ENCODE data around the gene PUM2.

Gene PUM2

DNA sequence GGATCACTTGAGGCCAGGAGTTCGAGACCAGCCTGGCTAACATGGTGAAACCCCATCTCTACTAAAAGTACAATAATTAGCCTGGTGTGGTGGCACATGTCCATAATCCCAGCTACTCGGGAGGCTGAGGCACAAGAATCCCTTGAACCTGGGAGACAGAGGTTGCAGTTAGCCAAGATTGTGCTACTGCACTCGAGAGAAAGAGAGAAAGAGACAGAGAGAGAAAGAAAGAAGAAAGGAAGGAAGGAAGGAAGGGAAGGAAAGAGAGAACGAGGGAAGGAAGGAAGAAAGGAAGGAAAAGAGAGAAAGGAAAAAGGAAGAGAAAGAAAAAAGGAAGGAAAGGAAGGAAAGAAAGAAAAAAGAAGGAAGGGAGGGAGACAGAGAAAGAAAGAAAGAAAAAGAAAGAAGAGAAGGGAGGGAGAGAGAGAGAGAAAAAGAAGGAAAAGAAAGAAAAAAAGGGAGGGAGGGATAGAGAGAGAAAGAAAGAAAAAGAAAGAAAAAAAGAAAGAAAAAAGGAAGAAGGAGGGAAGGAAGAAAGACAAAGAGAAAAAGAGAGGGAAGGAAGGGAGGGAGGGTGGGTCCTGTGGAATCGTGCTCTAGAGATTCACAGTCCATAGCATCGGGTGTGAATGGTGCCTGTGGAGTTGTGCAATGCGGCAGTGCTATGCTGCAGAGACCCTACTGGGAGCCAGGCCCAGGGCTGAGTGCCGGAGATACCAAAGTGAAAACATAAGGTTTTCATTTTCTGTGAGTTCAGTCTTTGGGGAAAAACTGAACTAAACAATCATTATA is 121.1 kb downstream of the PUM2 start:
- no peak for DNase-seq

DNA sequence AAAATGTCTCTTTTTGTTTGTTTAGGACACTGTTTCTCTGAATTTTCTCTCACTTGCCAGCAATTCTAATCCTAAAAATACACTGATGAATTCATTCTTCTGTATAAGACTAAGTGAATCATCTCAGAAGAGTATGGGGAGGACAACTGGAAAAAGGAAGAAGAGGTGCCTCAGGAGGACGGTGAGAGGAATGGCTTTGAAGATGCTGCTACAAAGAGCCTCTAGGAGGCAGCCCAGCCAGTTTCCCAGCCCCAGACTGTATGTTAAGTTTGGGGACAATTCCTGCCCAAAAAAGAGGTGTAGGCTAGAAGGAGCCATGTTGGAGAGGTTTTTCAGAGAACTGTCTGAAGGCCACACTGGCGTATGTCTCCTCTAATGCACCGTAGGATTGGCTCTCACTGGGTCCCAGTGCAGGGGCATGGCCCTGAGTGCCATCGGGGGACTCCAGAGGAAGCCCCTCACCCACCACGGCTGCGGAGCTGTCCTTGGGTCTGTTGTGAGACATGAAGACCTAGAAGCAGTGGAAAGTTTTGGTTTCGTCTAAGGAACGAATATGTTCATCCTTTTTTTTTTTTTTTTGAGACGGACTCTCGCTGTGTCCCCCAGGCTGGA is 122.6 kb downstream of the PUM2 start:
- DNase-seq: no peak

DNA sequence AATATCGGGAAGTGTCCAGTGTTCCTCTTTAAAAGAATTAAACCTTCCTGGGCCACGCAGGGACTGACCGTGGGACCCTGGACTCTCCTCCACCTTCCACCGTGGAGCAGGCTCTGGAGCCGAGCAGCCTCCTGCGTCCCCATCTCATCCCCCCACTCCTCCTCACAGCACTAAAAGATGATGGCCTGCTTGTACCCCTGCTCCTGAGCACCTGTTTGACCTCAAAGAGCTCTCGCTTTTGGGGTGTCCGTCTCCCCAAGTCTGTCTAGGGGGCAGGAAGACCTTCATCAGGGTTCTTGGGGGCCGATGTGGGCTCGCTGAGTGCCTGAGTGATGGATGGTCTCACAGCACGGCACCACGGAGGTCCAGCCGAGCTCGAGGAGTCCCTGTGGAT is 124.5 kb downstream of the PUM2 start:
- no peak for DNase-seq

DNA sequence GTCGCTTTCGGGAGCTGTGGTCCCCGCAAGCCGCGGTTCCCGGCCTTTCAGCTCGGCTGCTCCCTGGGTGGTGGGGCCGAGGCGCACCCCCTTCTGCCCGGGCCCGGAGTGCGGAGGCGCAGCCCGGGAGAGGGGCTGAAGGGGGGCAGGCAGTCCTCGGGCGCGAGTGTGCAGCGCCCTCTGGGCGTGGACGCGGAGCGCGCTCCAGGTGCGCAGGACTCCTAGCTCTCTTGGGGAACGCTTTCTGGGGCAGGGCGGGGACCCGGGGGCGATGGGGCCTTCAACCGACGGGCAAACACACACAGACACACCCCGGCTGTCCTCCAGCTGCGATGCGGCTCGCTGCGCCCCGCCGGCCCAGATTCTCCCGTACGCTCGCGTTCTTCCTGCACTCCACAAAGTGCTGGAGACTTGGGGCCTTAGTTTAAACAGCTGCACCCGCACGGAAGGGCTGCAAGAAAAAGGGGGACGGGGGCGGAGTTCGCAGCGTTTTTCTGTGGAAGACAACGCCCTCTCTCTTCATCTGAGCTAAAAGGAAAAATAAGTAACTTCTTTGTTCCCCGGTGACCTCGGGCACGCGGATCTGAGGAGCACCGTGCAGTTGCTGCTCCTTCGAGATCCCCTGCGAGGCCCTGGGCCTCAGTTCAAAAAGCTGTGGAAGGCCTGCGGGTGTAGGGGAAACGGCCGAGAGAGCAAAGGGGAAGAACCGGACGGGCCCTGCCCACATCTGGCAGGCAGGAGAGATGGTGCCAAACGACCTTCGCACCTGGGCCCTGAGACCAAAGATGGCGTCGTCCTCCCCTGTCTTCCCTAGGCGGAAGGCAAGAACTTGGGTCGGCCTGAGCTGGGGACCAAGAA is 125.1 kb downstream of the PUM2 start:
- DNase-seq: peak; percentile 27

DNA sequence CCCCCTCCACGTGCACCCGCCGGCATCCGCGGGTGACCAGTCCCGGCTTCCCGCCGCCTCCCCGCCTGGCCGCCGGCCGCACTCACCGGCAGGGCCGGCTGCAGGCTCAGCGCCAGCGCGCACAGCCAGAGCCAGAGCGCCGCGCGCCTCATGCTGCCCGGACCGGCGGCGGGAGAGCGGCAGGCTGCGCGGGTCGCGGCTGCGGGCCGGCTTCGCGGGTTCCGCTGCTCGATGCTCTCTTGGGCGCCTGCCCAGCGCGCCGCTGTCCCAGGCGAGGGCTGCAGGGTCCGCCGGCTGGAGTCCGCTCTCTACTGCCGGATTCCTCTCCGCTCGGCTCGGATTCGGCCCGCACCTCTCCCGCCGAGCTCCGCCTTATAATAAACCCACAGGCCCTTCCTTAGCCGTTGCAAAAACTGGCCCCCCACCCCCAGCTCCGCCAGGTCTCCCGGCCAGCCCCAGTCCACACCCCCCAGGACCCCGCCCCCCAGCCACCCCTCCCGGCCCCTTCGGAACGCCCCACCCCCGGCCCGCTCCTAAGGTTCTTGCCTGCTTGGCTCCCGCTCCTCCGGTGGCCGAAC is 125.8 kb downstream of the PUM2 start, which contains the start of gene SDC1:
SDC1 (minus strand) TSS at position 415 of the 578 bp plus-strand sequence; CDS start at position 152, 263 bp downstream.
- DNase-seq: peak; percentile 27

DNA sequence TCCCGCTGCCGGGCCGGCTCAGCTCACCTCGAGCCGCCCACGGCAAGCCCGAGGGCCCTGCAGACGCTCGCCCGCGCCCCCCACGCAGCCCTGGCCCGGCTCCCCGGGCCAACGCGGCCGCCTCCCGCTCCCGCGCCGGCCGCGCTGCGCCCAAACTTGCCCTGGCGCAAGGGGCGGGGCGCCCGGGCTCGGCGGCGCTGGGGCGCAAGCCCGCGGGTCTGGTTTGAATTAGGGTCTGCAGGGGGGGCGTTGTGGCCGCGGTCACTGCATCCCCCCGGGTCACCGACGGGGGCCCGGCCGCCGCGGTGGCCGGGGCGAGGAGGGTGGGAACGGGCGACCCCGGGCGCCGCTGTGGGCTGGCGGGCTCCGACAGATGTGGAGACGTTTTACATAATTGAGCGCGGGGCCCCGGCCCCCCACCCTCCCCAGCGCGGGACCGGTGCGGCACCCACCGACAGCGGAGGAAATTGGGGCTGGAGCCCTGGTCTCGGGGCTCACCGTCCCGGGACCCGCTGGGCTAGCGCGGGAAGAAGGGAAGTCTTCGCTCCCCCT is 126.4 kb downstream of the PUM2 start:
- no peak for DNase-seq

DNA sequence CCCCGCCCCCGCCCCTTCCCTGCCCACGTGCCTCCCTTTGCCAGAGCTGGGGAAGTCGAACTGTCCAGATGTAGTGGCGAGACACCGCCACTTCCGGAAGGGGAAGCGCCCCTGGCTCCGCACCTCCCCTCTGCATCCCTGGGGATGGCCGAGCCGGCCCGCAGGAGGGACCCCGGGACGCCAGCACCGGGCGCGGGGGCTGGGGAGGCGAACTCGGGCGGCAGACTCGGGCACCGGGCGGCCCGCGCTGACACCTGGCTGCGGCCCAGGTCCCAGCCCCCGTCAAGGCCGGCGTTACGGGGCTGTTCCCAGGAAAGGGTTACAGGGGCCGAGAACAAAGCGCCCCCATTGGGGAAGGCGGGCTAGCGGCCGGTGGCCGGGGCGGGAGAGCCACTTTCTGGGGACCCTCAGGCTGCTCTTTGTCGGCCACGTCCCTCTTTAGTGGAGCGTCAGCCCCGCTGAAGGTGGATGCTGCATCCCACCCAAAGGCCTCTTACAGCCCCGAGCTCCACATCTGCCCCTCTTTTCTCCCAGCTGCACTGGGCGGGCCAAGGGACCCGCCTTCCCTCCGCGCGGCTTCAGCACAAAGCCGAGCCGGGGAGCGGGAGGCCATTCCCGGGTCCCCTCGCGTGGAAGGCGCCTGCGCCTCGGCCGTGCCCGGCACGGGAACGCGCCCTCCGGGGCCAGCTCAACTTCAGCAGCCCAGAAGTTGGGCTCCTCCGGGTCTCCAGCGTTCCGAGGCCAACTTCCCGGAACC is 127.1 kb downstream of the PUM2 start:
- peak; percentile 30 for DNase-seq

DNA sequence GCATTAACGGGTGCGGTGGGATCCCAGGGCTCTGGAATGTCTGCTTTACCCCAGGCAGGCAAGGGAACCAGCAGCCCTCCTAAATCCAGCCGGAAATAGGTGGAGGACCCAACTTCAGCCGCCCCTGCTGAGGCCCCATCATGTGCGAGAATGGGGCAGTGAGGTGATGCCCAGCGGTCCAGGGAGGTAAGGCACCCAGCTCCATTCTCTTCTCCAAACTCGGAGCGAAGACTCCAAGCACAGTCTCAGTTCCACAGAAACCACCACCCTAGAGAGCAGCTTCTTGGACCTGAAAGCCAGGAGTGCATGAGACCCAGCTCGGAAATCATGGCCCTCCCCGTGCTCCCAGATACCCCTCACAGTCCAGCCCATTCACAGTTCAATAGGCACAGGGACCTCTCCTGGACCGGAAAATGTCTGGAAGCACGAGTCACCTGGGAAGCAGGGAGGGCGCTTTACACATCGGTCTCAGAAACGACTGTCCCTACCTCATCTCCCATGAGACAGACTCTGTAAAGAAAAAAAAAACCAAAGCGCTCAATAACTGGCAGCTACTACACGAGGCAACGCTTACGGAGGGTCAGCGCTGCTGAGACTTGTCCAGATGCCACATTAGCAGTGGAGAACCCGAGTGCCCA is 127.8 kb downstream of the PUM2 start:
- no peak for DNase-seq

DNA sequence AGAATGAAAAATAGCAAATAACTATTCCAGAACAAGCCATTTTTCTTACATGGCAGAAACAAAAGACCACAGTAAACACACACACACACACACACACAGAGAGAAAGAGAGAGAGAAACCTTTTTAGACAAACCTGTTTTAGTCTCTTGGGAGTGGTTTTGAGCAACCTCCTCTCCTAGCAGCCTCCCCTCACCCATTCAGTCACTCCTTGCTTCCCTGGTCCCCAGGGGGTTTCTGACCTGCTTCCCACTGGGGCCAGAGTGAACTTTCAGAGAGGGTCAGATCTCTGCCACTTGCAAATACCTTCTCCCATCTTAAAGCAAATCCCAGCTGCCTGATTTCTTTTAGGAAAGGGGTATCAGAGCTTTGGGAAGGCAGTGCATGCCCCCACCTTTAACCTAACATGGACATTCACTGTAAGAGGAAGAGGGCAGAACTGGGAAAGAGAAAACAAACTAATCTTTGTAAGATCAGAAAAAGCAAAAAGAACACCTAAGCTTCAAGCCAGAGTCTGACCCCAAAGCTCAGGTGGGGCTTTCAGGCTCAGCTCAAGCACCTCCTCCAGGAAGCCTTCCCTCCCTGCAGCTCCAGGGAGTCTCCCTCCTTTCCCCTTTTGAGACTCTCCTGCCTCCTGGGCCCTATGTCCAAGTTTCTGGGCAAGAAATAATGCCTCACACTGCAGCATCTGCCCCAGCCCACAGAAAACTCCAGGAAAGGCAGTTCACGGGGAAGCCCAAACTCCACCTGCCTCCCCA is 128.5 kb downstream of the PUM2 start:
- DNase-seq: no peak

DNA sequence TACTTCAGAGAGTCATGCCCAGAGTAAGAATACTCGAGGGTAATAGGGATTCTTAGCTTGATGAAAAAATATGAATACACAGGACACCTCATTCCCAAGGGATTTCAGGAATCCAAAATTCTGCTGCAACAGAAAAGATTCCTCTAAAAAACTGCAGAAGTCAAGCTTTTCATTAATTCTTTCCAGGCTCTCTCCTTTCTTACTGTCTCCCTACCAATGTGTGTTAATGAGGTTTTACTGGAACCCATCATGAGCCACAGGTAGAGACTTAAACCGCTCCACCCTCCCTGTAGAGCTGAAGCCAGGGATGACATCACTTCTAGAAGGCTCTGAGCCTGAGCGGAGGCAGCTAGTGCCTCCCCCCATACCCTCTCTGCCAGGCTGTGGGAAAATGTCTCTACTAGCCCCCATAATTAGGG is 129.1 kb downstream of the PUM2 start:
- DNase-seq: no peak

DNA sequence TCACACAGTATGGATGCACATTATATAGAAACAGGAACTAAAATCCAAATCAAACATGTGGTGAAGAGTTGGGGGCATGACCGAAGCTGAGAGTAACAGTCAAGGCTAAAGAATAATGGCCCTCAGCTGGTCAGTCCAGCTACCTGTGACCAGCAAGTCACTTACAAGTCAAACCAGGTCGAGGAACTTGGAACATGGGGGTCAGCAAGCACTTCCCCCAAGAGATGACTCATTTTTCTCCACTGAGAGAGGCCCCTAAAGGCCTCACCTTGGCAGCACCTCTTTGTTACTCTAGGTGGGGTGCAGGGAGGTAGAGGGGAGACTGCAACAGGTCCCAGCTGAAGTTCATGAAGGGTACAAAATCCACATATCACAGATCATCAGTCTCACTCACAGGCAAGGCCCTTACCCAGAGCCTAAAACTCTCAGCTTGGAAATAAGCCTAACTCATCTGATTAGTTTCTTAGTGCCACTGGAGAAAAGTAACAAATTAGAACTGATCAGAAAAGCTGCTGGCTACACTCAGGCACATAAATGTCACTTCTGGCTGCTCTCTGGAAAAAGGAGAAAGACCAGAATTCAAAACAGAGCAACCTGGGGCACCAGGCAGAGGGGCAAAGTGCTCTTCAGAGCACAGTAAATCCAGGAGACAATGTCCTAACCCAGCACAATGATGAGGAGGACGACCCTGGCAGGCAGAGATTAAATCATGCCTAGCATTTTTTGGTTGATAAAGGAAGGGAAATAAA is 129.7 kb downstream of the PUM2 start:
- DNase-seq: no peak

DNA sequence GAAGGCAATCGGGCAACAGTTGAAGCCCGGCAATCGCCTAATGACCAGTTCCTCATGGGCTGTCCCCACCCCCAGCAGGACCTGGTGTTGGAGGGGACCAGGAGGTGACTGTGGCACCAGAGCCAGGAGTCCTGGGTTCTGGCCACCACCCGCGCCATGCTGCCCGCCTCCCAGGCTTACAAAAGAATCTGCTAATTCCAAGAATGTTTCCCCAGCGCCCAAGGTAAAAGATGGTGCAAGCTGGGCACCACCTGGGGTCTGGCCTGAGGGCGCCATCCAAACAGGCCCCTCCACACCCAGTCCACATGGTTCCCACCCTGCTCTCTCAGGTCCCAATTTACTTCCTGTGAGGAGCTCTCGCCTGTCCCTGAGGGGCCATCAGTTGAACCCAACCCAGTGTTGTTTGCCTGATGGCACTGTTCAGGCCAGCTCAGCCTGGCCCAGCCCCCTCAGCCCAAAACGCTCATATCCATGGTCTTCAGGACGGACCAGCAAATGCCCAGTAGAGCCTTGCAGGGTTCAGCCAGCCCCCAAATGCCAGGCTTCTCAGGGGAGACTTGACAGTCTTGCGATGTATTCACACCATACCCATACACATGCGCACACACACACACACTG is 130.8 kb downstream of the PUM2 start:
- no peak for DNase-seq

DNA sequence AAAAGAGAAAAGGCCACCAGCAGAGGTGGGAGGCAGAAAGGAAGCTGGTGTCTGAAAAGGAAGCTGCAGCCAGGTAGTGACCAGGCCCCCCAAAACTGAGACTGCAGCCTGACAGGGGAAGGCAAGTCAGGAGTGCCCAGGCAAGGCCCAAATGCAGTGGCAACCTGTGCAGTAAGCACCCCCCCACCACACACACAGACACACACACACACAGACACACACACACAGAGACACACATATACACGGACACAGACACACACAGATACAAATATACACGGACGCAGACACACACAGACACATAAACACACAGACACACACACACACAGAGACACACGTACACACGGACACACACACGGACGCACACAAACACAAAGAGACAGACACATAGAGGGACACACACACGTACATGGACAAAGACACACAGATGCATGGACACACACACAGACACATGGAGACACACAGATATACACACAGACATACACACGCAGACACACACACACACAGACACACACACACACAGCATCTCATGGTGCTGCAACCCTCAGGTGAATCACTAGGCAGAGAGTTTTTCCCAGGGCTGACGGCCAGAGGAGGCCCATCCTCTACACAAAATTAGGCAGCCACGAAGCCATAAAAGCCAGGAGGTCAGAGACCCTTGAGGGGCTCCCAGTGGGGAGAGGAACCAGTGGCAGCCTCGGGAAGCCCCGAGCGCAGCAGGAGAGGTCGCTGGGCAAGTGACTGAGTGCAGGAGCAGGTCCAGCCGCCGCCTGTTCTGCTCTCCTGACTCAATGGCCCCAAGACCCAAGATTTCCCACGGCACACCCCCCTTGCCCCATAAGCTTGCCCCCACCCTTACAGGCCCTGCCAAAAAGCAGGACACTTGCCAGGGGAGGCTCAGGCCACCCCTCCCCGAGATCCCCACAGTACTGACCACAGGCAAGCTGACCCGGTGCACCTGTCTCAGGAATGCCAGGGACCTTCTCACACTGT is 132.0 kb downstream of the PUM2 start:
- no peak for DNase-seq

DNA sequence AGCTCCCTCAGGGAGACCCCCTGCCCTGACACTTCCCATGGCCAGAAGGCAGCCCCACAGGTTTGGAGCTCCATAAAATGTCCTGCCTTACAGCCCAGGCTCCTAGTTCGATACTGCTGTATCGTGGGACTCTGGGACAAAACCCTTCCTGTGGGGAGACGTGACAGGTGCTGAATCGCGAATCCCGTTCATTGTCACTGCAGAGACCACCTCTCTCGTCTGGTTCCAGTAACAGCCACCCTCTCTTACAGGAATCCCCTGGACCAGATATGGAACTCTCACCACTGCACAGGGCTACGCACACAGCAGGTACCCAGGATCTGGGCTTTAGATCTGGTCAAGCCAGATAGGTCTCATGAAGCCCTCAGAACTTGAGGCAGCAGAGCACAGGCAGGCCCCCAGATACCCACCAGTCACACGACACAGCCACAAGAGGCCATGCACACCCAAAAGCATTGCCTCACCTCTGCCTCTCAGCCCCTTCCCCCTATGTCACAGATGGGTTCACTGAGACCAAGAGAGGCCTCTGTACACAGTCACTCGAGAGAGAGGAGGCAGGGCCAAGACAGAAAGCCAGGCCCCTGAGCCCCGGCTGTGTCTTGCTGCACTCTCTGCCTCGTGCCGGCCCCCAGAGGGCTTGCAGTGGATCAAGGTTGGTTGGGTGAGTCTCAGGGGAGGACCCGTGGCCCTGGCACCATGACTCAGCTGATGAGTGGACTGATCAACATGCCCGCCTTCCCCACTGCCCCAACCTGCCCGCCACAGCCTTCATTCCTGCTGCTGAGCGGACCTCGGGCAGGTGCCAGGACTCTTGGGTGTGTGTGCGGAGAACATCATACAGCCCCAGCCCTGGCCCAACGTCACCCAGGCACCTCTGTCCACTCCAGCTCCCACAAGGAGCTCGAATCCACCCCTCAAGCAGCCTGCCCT is 133.3 kb downstream of the PUM2 start:
- DNase-seq: no peak

DNA sequence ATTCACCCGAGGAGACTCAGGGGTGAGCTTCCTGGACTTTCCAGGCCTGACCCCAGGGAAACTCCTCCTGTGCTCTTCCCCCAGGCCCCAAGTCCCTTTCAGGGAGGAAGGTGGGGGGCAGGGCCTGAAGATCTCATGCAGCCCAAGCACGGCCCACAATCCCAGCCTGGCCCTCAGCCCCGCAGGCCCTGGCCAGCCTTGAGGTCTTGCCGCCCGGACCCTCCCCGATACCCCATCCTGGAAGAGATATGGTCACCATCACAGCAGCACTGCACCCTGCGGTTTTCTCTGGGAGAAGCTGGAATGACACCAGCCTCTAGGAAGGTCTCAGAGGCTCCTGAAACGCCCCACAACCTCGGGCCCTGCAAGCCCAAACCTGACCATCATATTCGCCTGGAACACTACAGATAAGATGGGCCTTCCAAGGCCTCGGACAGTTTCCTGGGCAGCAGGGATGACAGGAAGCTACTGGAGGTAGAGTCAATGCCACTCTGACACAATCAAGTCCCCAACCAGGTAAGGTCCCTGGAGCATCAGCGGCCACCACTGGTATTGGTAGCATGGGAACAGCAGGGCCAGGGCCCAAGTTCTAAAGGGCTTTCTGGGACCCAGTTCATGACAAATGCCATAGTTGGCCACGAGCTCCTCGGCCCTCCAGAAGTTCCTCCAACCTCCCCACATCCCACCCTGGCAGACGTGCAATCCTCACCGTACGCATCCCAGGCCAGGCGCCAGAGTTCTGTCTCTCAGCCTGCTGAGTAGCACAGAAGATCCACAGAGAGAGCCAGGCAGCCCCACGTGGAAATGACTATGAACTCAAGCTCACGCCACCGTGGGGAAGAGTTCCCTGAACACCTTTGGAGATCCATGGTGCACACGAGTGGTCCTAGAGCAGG is 134.3 kb downstream of the PUM2 start:
- DNase-seq: no peak
